ENCODE measurements around the gene HIP1.

DNA sequence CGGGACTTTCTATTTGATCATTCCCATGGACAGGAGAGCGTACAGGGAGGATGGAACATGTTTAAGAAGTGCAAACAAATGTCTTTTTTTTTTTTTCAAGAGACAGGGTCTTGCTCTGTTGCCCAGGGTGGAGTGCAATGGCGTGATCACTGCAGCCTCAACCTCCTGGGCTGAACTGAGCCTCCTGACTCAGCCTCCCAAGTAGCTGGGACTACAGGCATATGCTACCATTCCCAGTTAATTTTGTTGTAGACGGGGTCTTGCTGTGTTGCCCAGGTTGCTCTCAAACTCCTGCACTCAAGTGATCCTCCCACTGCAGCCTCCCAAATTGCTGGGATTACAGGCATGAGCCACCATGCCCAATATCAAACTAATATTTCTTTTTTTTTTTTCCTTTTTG lies 206.1 kb downstream of the HIP1 start:
- TF ChIP-seq CTCF (IDR thresholded peaks at IDR 0.05): no peak
- no peak for TF ChIP-seq POLR2AphosphoS5 (IDR thresholded peaks at IDR 0.05)
- no peak for TF ChIP-seq POLR2A (IDR thresholded peaks at IDR 0.05)

All from prostate gland (tissue), 2 donors.